H9 (cell line): ENCODE results near the gene MAST2. TPM values are rescaled to one million over a fixed set of nuclear protein-coding genes. Genes with fewer than 3 reads are reported as not detected.

Experiments used
- DNase-seq: peaks from one replicate; pipeline ENCODE4 v3.0.0-alpha.2; 2017
- H2AFZ ChIP-seq: one replicate; pipeline ENCODE4 v1.6.1; 2013; ENCODE audit warnings: mild to moderate bottlenecking, low read length, control low read depth, moderate library complexity
- H2AK5ac ChIP-seq: 2 replicates; pipeline ENCODE4 v1.6.1; 2013; ENCODE audit warnings: low read length, control low read depth, mixed read lengths; ENCODE audit not compliant: insufficient read length
- H2BK120ac ChIP-seq: one replicate; pipeline ENCODE4 v1.6.1; 2013; ENCODE audit warnings: low read depth, mild to moderate bottlenecking, low read length, control low read depth, inconsistent platforms; ENCODE audit not compliant: poor library complexity, severe bottlenecking
- H2BK12ac ChIP-seq: 2 replicates; pipeline ENCODE4 v1.6.1; 2013; ENCODE audit warnings: low read length, control low read depth, mixed read lengths, low read depth; ENCODE audit not compliant: insufficient read length
- H2BK15ac ChIP-seq: 2 replicates; pipeline ENCODE4 v1.6.1; 2013; ENCODE audit warnings: low read depth, low read length, control low read depth
- H2BK20ac ChIP-seq: one replicate; pipeline ENCODE4 v1.6.1; 2013; ENCODE audit warnings: low read depth, mild to moderate bottlenecking, low read length, control low read depth, inconsistent platforms; ENCODE audit not compliant: poor library complexity, severe bottlenecking
- H2BK5ac ChIP-seq: 2 replicates; pipeline ENCODE4 v1.6.1; 2013; ENCODE audit warnings: low read length, control low read depth, mixed read lengths; ENCODE audit not compliant: insufficient read length
- H3K14ac ChIP-seq: 2 replicates; pipeline ENCODE4 v1.6.1; 2013; ENCODE audit warnings: low read length, control low read depth; ENCODE audit not compliant: insufficient read depth
- H3K18ac ChIP-seq: 2 replicates; pipeline ENCODE4 v1.6.1; 2013; ENCODE audit warnings: low read depth, mild to moderate bottlenecking, mixed read lengths, low read length, control low read depth; ENCODE audit not compliant: insufficient read length
- H3K23ac ChIP-seq: 2 replicates; pipeline ENCODE4 v1.6.1; 2013; ENCODE audit warnings: low read length, control low read depth, mixed read lengths, low read depth; ENCODE audit not compliant: insufficient read length
- H3K23me2 ChIP-seq: 2 replicates; pipeline ENCODE4 v1.6.1; 2013; ENCODE audit warnings: low read depth, mild to moderate bottlenecking, mixed read lengths, low read length, control low read depth; ENCODE audit not compliant: insufficient read length, poor library complexity, severe bottlenecking
- H3K27ac ChIP-seq: 2 replicates; pipeline ENCODE4 v1.5.1; 2013; ENCODE audit warnings: low read length, control low read depth, mixed read lengths, low read depth; ENCODE audit not compliant: insufficient read length
- H3K27me3 ChIP-seq: 2 replicates; pipeline ENCODE4 v1.6.1; 2013; ENCODE audit warnings: low read length, control low read depth, inconsistent platforms; ENCODE audit not compliant: insufficient read depth
- H3K4ac ChIP-seq: 2 replicates; pipeline ENCODE4 v1.6.1; 2013; ENCODE audit warnings: low read depth, mild to moderate bottlenecking, control low read depth, inconsistent platforms, low read length, moderate library complexity
- H3K4me1 ChIP-seq: 2 replicates; pipeline ENCODE4 v1.6.1; 2013; ENCODE audit warnings: low read length, control low read depth, inconsistent platforms; ENCODE audit not compliant: insufficient read depth
- H3K4me2 ChIP-seq: 2 replicates; pipeline ENCODE4 v1.6.1; 2013; ENCODE audit warnings: low read length, control low read depth, mixed read lengths; ENCODE audit not compliant: insufficient read length, insufficient read depth
- H3K56ac ChIP-seq: 2 replicates; pipeline ENCODE4 v1.6.1; 2013; ENCODE audit warnings: low read depth, mild to moderate bottlenecking, mixed read lengths, low read length, control low read depth; ENCODE audit not compliant: insufficient read length
- H3K79me1 ChIP-seq: 2 replicates; pipeline ENCODE4 v1.6.1; 2013; ENCODE audit warnings: low read depth, mild to moderate bottlenecking, moderate library complexity, low read length, control low read depth, inconsistent platforms; ENCODE audit not compliant: insufficient read depth, poor library complexity, severe bottlenecking
- H3K79me2 ChIP-seq: 2 replicates; pipeline ENCODE4 v1.6.1; 2013; ENCODE audit warnings: low read length, control low read depth, inconsistent platforms; ENCODE audit not compliant: insufficient read depth
- H3K9ac ChIP-seq: 2 replicates; pipeline ENCODE4 v1.6.1; 2013; ENCODE audit warnings: low read length, control low read depth, mixed read lengths; ENCODE audit not compliant: insufficient read length; ENCODE audit errors: extremely low read depth
- H3K9me3 ChIP-seq: one replicate; pipeline ENCODE4 v1.6.1; 2013; ENCODE audit warnings: low read depth, low read length, inconsistent platforms; ENCODE audit not compliant: control insufficient read depth
- H3T11ph ChIP-seq: one replicate; pipeline ENCODE4 v1.6.1; 2013; ENCODE audit warnings: mild to moderate bottlenecking, low read length, control low read depth, inconsistent platforms
- H4K20me1 ChIP-seq: one replicate; pipeline ENCODE4 v1.6.1; 2013; ENCODE audit not compliant: control insufficient read depth, insufficient read length, insufficient read depth
- H4K5ac ChIP-seq: 2 replicates; pipeline ENCODE4 v1.6.1; 2013; ENCODE audit warnings: low read depth, mild to moderate bottlenecking, mixed read lengths, low read length, control low read depth; ENCODE audit not compliant: insufficient read length
- H4K8ac ChIP-seq: replicated peaks from 2 replicates; pipeline ENCODE4 v1.6.1; 2013; ENCODE audit warnings: low read length, control low read depth, mixed read lengths, low read depth; ENCODE audit not compliant: insufficient read length
- H4K91ac ChIP-seq: 2 replicates; pipeline ENCODE4 v1.6.1; 2013; ENCODE audit warnings: low read depth, mild to moderate bottlenecking, moderate library complexity, mixed read lengths, low read length, control low read depth; ENCODE audit not compliant: insufficient read length
- H3K27ac Mint-ChIP-seq, 3 experiments: 2 replicates in 2 of 3; 3 replicates in 1 of 3; pipeline ENCODE4 v1.8.0; 2020 to 2021; ENCODE audit warnings: mixed read lengths in 3 of 3, mild to moderate bottlenecking in 1 of 3, moderate library complexity in 1 of 3
- H3K27me3 Mint-ChIP-seq: 2 replicates; pipeline ENCODE4 v1.8.0; 2021; ENCODE audit warnings: low read depth, mild to moderate bottlenecking, moderate library complexity, mixed read lengths
- H3K36me3 Mint-ChIP-seq, 3 experiments: 2 replicates in 2 of 3; 3 replicates in 1 of 3; pipeline ENCODE4 v1.8.0; 2020 to 2021; ENCODE audit warnings: low read depth in 3 of 3, mixed read lengths in 3 of 3; ENCODE audit not compliant: insufficient read depth in 1 of 3
- H3K4me1 Mint-ChIP-seq, 2 experiments: 2 replicates each; pipeline ENCODE4 v1.8.0; 2020; ENCODE audit warnings: mixed read lengths in 2 of 2
- H3K4me3 Mint-ChIP-seq, 2 experiments: 2 replicates in 1 of 2; 3 replicates in 1 of 2; pipeline ENCODE4 v1.8.0; 2020 to 2021; ENCODE audit warnings: mild to moderate bottlenecking in 2 of 2, mixed read lengths in 2 of 2, moderate library complexity in 1 of 2
- H3K9me3 Mint-ChIP-seq, 2 experiments: 2 replicates in 1 of 2; 3 replicates in 1 of 2; pipeline ENCODE4 v1.8.0; 2020; ENCODE audit warnings: mild to moderate bottlenecking in 2 of 2, mixed read lengths in 2 of 2, moderate library complexity in 1 of 2
- WGBS: extraction: QIAGEN DNeasy Blood & Tissue Kit; methylation state at CpG from one replicate; pipeline ENCODE4 v1.1.7; 2013; ENCODE audit warnings: missing lambda C conversion rate, low lambda C conversion rate, mixed read lengths; ENCODE audit not compliant: insufficient read length; ENCODE audit errors: extremely low coverage; 5-methylcytosine and 5-hydroxymethylcytosine counted together
- total RNA-seq: library from RNA; stranded (reverse); gene quantifications from 2 replicates; pipeline ENCODE4 v1.2.1, GENCODE V29; 2021
- TF ChIP-seq, protein P1 (sequence below): fragments of 200-600 bp; sonication (generic); conservative IDR thresholded peaks from 3 replicates; pipeline ENCODE4 v1.8.0; 2021; ENCODE audit warnings: antibody characterized with exemption, mild to moderate bottlenecking

MAST2 gene
- total RNA-seq, 1 experiment from 2014 or later, result 28.8 TPM

DNA sequence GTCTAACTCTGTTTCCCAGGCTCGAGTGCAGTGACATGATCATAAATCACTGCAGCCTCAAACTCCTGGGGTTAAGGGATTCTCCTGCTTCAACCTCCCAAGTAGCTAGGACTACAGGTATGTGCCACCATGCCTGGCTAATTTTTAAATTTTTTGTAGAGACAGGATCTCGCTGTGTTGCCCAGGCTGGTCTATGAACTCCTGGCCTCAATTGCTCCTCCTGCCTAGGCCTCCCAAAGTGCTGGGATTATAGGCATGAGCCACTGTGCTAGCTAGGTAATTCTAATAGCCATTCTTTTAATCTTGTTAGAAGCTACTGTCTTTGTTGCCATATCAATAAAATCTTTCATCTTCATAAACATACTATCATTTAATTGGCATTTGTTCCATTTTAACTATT lies 13.8 kb upstream of the MAST2 start:
- H3K9ac ChIP-seq, result no peak overlapping the region
- H2AFZ ChIP-seq, result no peak overlapping the region
- H3K23me2 ChIP-seq, result no peaks in the 10 kb centered on the region
- H3K4me3 Mint-ChIP-seq, result no peak overlapping the region
- H3K36me3 Mint-ChIP-seq, result no peaks in the 10 kb centered on the region
- H3K18ac ChIP-seq, result no peak overlapping the region
- no peaks in the 10 kb centered on the region for H3K4me1 ChIP-seq
- WGBS, result no CpG with 5 or more reads among the region's 2 CpGs
- H3K4ac ChIP-seq, result no peak overlapping the region
- H3T11ph ChIP-seq, result no peak overlapping the region
- no peaks in the 10 kb centered on the region for H3K79me1 ChIP-seq
- H2BK120ac ChIP-seq, result no peak overlapping the region
- H3K56ac ChIP-seq, result no peak overlapping the region
- no peak overlapping the region for H3K23ac ChIP-seq
- H3K27ac Mint-ChIP-seq, result no peak overlapping the region
- H3K79me2 ChIP-seq, result no peaks in the 10 kb centered on the region
- H3K9me3 Mint-ChIP-seq, result no peaks in the 10 kb centered on the region
- H4K20me1 ChIP-seq, result no peaks in the 10 kb centered on the region
- no peak overlapping the region for H3K14ac ChIP-seq
- H2BK15ac ChIP-seq, result no peak overlapping the region
- no peak overlapping the region for H2AK5ac ChIP-seq
- H4K5ac ChIP-seq, result no peak overlapping the region
- no peak overlapping the region for H3K4me2 ChIP-seq
- no peaks in the 10 kb centered on the region for H3K27me3 ChIP-seq
- H2BK20ac ChIP-seq, result no peak overlapping the region
- no peaks in the 10 kb centered on the region for H3K4me1 Mint-ChIP-seq
- no peak for DNase-seq
- H3K27me3 Mint-ChIP-seq, result peaks cover 16% of the 10 kb centered on the region
- no peak overlapping the region for H4K8ac ChIP-seq
- H4K91ac ChIP-seq, result no peak overlapping the region
- TF ChIP-seq, protein P1, sequence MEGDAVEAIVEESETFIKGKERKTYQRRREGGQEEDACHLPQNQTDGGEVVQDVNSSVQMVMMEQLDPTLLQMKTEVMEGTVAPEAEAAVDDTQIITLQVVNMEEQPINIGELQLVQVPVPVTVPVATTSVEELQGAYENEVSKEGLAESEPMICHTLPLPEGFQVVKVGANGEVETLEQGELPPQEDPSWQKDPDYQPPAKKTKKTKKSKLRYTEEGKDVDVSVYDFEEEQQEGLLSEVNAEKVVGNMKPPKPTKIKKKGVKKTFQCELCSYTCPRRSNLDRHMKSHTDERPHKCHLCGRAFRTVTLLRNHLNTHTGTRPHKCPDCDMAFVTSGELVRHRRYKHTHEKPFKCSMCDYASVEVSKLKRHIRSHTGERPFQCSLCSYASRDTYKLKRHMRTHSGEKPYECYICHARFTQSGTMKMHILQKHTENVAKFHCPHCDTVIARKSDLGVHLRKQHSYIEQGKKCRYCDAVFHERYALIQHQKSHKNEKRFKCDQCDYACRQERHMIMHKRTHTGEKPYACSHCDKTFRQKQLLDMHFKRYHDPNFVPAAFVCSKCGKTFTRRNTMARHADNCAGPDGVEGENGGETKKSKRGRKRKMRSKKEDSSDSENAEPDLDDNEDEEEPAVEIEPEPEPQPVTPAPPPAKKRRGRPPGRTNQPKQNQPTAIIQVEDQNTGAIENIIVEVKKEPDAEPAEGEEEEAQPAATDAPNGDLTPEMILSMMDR, result no peak
- no peak overlapping the region for H2BK12ac ChIP-seq
- H2BK5ac ChIP-seq, result no peak overlapping the region
- no peaks in the 10 kb centered on the region for H3K9me3 ChIP-seq
- no peak overlapping the region for H3K27ac ChIP-seq
